HG03066 (cell line): ENCODE results near the gene MAP4K5.
A peak's percentile ranks its signal among the peaks of the same experiment; 100 is the strongest.
"Not testable (repeated sequence)": the region's sequence is repeated elsewhere in the genome, so short reads cannot be mapped to it uniquely, and the experiment has no call there.

Experiments used
- ATAC-seq: cut with Tn5 transposase; IDR thresholded peaks from one replicate; pipeline ENCODE4 v1.9.1; 2021; ENCODE audit warnings: low read depth; ENCODE audit not compliant: unreplicated experiment

Gene MAP4K5

GRCh38 chr14:50533241-50533705 lies 904 bp upstream of the MAP4K5 start:
- peak; percentile 15 for ATAC-seq

GRCh38 chr14:50531595-50532501 lies 521 bp downstream of the MAP4K5 start:
- ATAC-seq, result peak; percentile 22

- no peak for ATAC-seq
Measured at GRCh38 chr14:50530794-50531365, 1.5 kb downstream of the MAP4K5 start.

- ATAC-seq, result no peak
Measured at GRCh38 chr14:50530358-50530757, 2.0 kb downstream of the MAP4K5 start.

DNA sequence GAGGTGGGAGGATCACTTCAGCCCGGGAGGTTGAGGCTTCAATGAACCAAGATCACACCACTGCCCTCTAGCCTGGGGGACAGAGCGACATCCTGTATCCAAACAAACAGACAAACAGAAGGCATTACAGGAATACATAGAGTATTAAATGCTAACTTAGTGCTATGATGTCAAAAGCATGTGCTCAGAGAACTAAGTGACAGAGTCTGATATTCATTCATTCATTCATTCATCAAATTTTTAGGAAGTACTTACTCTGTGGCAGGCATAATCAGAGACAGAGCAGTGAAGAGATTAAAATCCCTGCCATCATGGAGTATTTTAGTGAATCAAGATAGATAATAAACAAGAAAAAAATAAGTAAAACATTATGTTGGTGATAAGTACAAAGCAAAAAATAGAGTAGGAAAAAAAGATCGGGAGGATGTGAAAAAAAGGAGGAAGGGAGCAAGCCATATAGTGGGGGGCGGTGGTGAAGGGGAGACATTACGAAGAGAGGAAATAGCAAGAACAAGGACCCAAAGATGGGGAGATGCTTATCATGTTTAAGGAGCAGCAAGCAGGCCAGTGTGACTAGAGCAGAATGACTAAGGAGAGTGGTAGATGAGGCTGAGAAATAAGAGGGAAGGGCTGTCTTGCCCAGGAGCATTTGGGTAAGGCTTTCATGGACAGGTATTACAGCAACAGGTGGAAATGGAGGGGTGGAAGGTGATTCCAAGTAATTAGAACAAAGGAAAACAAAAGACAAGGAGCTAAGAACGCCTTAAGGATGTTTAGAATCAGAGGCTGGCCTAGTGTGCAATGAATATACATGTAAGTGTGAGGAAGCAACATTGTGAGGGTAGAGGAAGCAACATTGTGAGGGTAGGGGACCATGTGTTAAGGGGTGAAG lies 2.8 kb downstream of the MAP4K5 start:
- no peak for ATAC-seq

GRCh38 chr14:50528000-50528399 lies 4.4 kb downstream of the MAP4K5 start:
- ATAC-seq, result no peak

DNA sequence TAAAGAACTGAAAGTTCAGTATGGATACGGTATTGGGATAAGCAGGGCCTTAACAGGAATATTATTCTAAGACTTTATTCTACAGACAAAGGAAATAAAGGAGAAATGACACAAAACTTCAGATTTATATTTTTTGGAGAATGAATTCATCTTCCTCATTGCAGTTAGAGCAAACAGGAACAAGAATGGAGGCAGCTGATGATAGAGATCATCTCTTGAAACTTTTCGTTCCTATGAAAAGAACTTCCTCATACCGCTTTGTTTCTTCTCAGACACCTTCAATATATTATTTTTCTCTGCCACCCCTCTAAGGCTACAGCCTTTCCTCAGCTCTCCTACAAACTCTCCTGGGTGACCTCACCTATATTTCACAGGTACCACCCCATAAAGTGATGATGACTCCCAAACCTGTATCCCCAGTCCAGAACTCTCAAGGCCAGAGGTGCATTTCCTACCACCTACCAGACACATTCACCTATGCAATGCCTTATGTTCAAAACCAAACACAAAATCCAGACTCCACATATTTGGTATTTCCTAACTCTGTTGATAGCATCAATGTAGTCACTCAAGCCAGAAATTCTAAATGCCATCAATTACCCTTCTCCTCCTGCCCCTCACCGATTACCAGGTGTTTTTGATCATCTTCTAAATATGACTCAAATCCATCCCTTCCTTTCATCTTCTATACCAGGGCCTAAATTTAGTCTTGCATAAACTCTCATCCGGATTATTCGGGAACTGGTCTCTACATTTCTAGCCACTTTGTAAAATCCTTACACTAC lies 7.4 kb downstream of the MAP4K5 start:
- no peak for ATAC-seq

DNA sequence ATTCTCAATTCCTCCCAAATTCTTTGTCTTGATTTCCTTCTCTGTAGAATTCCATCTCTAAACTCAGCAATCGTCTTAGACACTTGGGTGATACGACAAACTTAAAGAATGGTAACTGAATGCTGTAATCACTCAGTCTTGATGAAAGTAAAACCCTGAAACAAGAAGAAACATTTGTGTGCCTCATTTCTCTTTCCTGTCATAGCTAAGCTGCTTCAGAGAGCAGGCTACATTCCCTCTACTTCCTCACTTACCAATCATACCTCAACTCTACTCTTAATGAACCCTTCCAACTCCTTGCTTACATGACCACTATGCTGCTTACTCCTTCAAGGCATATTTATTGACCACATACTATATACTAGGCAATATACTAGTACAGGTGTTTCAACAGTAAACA lies 8.3 kb downstream of the MAP4K5 start:
- ATAC-seq, result no peak

GRCh38 chr14:50523271-50524041 lies 8.9 kb downstream of the MAP4K5 start:
- ATAC-seq, result no peak

DNA sequence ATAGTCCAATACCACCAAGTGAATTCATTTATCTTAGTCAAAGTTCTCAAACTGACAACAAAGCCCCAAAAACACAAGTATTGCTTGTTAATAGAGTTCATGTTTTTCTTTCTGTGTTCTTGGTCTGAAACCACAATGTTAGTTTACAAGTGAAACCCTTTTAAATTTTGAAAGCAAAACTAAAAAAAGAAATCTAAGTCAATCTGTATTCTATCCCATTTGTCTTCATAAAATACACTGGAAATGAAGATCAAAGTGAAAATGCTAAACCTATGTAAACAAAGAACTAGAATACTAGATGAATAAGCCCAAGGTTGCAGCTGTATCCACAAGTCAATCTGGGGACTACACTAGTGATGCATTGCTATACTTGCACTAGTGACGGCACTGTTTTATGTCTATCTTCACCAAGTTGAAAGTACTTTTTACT lies 10.4 kb downstream of the MAP4K5 start:
- ATAC-seq, result peak; percentile 55

DNA sequence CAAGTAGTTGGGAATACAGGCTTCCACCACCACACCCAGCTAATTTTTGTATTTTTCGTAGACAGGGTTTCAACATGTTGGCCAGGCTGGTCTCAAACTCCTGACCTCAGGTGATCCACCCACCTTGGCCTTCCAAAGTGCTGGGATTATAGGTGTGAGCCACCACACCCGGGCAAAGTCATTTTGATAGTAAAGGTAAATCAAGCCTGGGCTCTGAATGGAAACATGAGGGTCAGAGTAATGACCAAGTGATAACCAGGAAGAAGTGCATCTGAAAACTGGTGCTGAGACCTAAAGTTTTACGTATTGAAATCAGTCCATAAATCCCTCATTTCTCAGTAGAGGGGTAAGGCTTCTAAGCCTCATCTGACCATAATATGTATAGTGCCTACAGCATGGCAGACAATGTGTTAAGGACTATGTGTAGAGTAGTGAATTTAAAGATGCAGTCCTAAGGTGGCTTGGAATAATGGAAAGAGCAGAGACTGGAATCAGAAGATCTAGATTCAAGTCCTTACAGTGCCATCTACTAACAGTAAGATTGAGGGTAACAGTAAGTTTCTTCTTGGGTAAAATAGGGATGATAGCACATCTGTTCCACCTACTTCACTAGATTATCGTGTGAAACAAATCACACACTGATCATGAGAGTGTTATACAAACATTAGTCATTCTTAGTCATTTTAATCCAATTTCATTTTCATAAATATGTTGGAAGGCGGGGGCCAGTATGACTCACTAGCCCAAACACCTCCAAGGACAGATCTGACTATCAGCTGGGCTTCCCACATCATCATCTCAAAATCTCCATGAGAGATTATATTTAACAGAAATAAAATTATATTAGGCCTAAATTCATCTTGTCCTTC lies 11.2 kb downstream of the MAP4K5 start:
- peak; percentile 50 for ATAC-seq

GRCh38 chr14:50516091-50516490 lies 16.3 kb downstream of the MAP4K5 start:
- no peak for ATAC-seq

GRCh38 chr14:50512463-50512862 lies 19.9 kb downstream of the MAP4K5 start:
- ATAC-seq, result no peak

DNA sequence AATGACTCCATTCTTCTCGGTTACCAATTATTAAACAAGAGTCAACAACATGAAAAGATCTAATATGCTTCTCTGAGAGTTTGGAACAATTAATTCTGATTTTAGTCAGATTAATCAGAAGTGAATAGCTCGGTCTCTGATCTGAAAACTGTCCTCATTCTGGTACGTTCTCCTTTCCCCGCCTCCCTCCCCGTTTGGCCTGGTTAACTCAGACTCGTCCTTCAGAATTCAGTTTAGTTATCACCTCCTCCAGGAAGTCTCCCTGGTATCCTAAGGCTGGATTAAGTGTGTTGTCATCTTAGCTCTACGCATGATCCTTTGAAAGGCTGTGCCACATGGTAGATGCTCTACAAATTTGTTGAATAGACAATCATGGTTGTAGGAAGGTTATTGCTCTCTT lies 22.2 kb downstream of the MAP4K5 start:
- ATAC-seq, result no peak

DNA sequence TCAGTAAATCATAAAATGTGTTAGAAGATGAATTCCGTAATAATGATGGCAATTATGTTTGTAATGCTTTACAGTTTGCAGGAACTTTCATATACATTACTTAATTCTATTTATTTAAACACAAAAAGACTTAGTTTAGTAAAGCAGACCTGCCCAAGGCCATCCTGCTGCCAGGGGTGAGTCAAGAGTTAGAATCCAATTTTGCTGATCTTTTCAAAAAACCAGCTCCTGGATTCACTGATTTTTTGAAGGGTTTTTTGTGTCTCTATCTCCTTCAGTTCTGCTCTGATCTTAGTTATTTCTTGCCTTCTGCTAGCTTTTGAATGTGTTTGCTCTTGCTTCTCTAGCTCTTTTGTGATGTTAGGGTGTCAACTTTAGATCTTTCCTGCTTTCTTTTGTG lies 25.3 kb downstream of the MAP4K5 start:
- ATAC-seq, result not testable (repeated sequence)

DNA sequence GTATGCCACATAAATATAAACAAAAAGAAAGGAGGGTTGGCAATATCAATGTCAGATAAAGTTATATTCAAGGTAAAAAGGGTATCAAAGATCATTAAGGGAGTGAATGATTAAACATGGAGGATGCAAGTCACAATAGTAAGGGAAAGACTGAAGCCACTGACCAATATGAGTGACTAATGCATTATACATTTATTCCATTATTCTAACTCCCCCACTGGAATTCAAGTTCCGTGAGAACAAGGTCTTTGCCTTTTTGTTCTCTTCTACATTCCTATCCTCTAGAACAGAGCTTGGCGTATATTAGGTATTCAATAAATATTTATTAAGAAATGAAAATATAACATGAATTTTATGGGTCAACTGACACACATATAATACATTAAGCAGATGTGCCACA lies 30.7 kb downstream of the MAP4K5 start:
- no peak for ATAC-seq

- ATAC-seq, result no peak
Measured at GRCh38 chr14:50497351-50497750, 35.0 kb downstream of the MAP4K5 start.

GRCh38 chr14:50489851-50490250 lies 42.5 kb downstream of the MAP4K5 start:
- no peak for ATAC-seq
